HG02943 (cell line): ENCODE results near the gene ACTN3.
"Not testable (repeated sequence)": the region's sequence is repeated elsewhere in the genome, so short reads cannot be mapped to it uniquely, and the experiment has no call there.

Experiments used
- ATAC-seq: cut with Tn5 transposase; IDR thresholded peaks from one replicate; pipeline ENCODE4 v1.9.1; 2021; ENCODE audit warnings: mild to moderate bottlenecking, low read depth, moderate library complexity; ENCODE audit not compliant: unreplicated experiment

The ACTN3 gene

GRCh38 chr11:66592457-66593302 lies 46.0 kb downstream of the ACTN3 start, which contains the start of the genes CCDC87 and CCS:
Gene CCDC87 (minus strand): TSS chr11:66593063. CDS start chr11:66593015, 48 bp downstream.
Gene CCS (plus strand): TSS chr11:66593185. CDS start chr11:66593262, 77 bp downstream.
- ATAC-seq = peak; percentile 84

GRCh38 chr11:66593303-66593635 lies 46.6 kb downstream of the ACTN3 start:
- no peak for ATAC-seq

GRCh38 chr11:66593650-66594049 lies 46.9 kb downstream of the ACTN3 start:
- no peak for ATAC-seq

- no peak for ATAC-seq
Observed at GRCh38 chr11:66595245-66595904, 48.7 kb downstream of the ACTN3 start.

- ATAC-seq = no peak
Observed at GRCh38 chr11:66598993-66599392, 52.3 kb downstream of the ACTN3 start.

GRCh38 chr11:66600219-66600618 lies 53.5 kb downstream of the ACTN3 start:
- no peak for ATAC-seq

- no peak for ATAC-seq
Observed at GRCh38 chr11:66600631-66601233, 54.0 kb downstream of the ACTN3 start.

GRCh38 chr11:66603072-66603471 lies 56.4 kb downstream of the ACTN3 start:
- no peak for ATAC-seq

GRCh38 chr11:66604155-66604554 lies 57.5 kb downstream of the ACTN3 start:
- ATAC-seq = no peak

GRCh38 chr11:66606608-66607007 lies 59.9 kb downstream of the ACTN3 start:
- not testable (repeated sequence) for ATAC-seq

GRCh38 chr11:66607126-66607834 lies 60.6 kb downstream of the ACTN3 start:
- no peak for ATAC-seq

- ATAC-seq = no peak
Observed at GRCh38 chr11:66609721-66610617, 63.3 kb downstream of the ACTN3 start.

GRCh38 chr11:66612458-66612857 lies 65.8 kb downstream of the ACTN3 start:
- no peak for ATAC-seq
